Measurements from ENCODE around the gene CACNA2D2.

DNA sequence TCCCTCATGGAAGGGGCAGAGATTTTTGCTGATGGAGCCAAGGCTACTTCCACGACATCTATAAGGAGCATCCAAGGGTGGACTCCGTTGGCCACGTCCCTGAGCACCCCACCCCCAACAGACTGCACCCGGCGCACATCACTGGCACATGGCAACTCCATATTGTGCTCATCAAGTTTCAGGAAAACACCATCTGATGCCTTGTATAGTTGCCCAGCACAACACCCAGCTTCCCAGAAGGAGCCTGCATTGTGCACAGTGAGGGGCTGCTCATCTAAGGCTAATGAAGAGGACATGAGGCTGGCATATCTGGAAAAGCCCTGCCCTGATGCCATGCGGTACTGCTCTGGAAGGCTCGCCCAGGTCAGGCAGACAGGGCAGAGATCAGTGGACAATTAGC lies 15.0 kb upstream of the CACNA2D2 start:
- TF ChIP-seq NFE2 (CRISPR knock-in tag; IDR thresholded peaks at IDR 0.05) (no peak), ZZZ3 (CRISPR knock-in tag; IDR thresholded peaks at IDR 0.05; ENCODE audit: borderline replicate concordance) (no peak), TOPORS (CRISPR knock-in tag; IDR thresholded peaks at IDR 0.05) (no peak), ZFX (CRISPR knock-in tag; IDR thresholded peaks at IDR 0.05; ENCODE audit: low read depth) (no peak), RBM39 (IDR thresholded peaks at IDR 0.05; ENCODE audit: low read depth, low read length, poor library complexity, severe bottlenecking) (no peak), ZSCAN29 (CRISPR knock-in tag; conservative IDR thresholded peaks at IDR 0.05) (no peak)
- TF ChIP-seq, protein P1, sequence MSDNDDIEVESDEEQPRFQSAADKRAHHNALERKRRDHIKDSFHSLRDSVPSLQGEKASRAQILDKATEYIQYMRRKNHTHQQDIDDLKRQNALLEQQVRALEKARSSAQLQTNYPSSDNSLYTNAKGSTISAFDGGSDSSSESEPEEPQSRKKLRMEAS (IDR thresholded peaks at IDR 0.05) = no peak

Measured in HepG2 (cell line).